Right atrium auricular region (tissue), 2 donors: ENCODE results near the gene CCDC188. TPM values are rescaled to one million over a fixed set of nuclear protein-coding genes. Genes with fewer than 3 reads are reported as not detected.

Experiments used
- DNase-seq: peaks from one replicate; pipeline ENCODE4 v3.0.0-alpha.2; 2019; ENCODE audit warnings: low spot score
- H3K27ac ChIP-seq, 2 donors: fragments of 200-600 bp; sonication (generic); 1 replicate in 1 of 2; 2 replicates in 1 of 2; pipeline ENCODE4 v1.5.1; 2016 to 2019
- H3K27me3 ChIP-seq, 2 donors: fragments of 200-600 bp; sonication (generic); one replicate each; pipeline versions ENCODE4 v1.5.1 to v1.6.0; 2017 to 2019
- H3K36me3 ChIP-seq: fragments of 200-600 bp; sonication (generic); one replicate; pipeline ENCODE4 v1.5.1; 2016
- H3K4me1 ChIP-seq, 2 donors: fragments of 200-600 bp; sonication (generic); one replicate each; pipeline versions ENCODE4 v1.5.1 to v1.6.0; 2017 to 2019
- H3K4me3 ChIP-seq, 2 donors: fragments of 200-600 bp; sonication (generic); 1 replicate in 1 of 2; 2 replicates in 1 of 2; pipeline ENCODE4 v1.5.1; 2017 to 2019; ENCODE audit warnings: mild to moderate bottlenecking in 1 of 2, moderate library complexity in 1 of 2
- H3K9me3 ChIP-seq, 2 donors: fragments of 200-600 bp; sonication (generic); one replicate each; pipeline ENCODE4 v1.5.1; 2019
- microRNA-seq, 2 donors: library from miRNA; unstranded; fragments of <30 nt; microRNA quantifications; one replicate each; pipeline ENCODE4, GENCODE V29; 2016 to 2017; ENCODE audit warnings: borderline number of aligned reads in 2 of 2, borderline replicate concordance in 1 of 2
- total RNA-seq, 2 donors: library from RNA; depleted of rRNA; stranded (reverse); fragments of >200 nt; gene quantifications; one replicate each; pipeline ENCODE4 v1.1.0, GENCODE V29; 2016
- TF ChIP-seq, protein P1 (sequence below), 2 donors: fragments of 200-600 bp; sonication (generic); IDR thresholded peaks; one replicate each; pipeline ENCODE4 v1.5.1; 2019; ENCODE audit warnings: antibody characterized with exemption in 2 of 2

Gene CCDC188
- total RNA-seq, 2 donors from 2014 or later = 0.43 TPM; not detected in 1

DNA sequence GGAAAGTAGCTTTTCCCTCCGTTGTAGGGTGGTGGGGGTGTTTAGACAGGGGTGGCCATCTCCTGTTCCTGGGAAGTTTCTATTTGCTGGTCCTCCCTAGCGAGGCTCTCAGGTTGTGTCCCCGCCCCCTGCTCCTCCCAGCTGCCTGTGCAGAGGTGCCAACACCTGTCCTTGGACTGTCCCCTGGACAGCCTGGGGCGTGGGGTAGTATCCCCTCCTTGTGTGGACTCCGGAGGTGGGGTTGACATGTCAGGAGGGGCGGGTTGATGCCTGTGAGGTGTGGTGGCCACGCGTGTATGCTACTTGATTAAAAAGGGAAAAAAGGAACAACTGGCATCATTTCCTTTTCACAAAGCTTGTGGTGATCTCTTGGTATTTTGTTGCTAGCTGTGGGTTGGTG, 49.2 kb downstream of the CCDC188 start:
- TF ChIP-seq, protein P1, sequence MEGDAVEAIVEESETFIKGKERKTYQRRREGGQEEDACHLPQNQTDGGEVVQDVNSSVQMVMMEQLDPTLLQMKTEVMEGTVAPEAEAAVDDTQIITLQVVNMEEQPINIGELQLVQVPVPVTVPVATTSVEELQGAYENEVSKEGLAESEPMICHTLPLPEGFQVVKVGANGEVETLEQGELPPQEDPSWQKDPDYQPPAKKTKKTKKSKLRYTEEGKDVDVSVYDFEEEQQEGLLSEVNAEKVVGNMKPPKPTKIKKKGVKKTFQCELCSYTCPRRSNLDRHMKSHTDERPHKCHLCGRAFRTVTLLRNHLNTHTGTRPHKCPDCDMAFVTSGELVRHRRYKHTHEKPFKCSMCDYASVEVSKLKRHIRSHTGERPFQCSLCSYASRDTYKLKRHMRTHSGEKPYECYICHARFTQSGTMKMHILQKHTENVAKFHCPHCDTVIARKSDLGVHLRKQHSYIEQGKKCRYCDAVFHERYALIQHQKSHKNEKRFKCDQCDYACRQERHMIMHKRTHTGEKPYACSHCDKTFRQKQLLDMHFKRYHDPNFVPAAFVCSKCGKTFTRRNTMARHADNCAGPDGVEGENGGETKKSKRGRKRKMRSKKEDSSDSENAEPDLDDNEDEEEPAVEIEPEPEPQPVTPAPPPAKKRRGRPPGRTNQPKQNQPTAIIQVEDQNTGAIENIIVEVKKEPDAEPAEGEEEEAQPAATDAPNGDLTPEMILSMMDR (IDR thresholded peaks at IDR 0.05) = no peak
- H3K27me3 ChIP-seq = no peaks in the 10 kb centered on the region
- no peak overlapping the region for H3K27ac ChIP-seq
- DNase-seq = no peak
- peaks cover 0 to 4% of the 10 kb centered on the region in 2 donors for H3K9me3 ChIP-seq
- H3K36me3 ChIP-seq = peaks cover 76% of the 10 kb centered on the region
- H3K4me3 ChIP-seq = no peak overlapping the region
- no peaks in the 10 kb centered on the region for H3K4me1 ChIP-seq

GRCh38 chr22:20099099-20099711, 51.6 kb downstream of the CCDC188 start:
- no peak for DNase-seq
- no peak overlapping the region for H3K27ac ChIP-seq
- H3K9me3 ChIP-seq = peaks cover 0 to 7% of the 10 kb centered on the region in 2 donors
- H3K4me1 ChIP-seq = no peaks in the 10 kb centered on the region
- no peaks in the 10 kb centered on the region for H3K27me3 ChIP-seq
- no peak overlapping the region for H3K4me3 ChIP-seq
- TF ChIP-seq, protein P1 (IDR thresholded peaks at IDR 0.05) = no peak
- H3K36me3 ChIP-seq = peaks cover 78% of the 10 kb centered on the region

Small RNA genes within 50 kb of the gene (microRNA-seq; reads per million reads assigned to microRNA genes)
- gene MIR6816 = 0 reads per million in 2 donors

Other genes with a start within 250 kb of the CCDC188 start
- gene COMT, start 209.3 kb downstream of the CCDC188 start, total RNA-seq = 100 to 1,000 TPM; 142 to 195 TPM
- gene TXNRD2, start 209.2 kb downstream of the CCDC188 start, total RNA-seq = 10 to 100 TPM; 16.2 to 18.4 TPM
- 10 to 100 TPM; 16.7 to 35.8 TPM for gene ARVCF, start 134.2 kb downstream of the CCDC188 start, total RNA-seq
- gene TANGO2, start 129.9 kb downstream of the CCDC188 start, total RNA-seq = 100 to 1,000 TPM in 1 of 2 donors, 10 to 100 TPM in 1; 95.2 to 101 TPM
- 10 to 100 TPM in 1 of 2 donors, 1 to 10 TPM in 1; 8.3 to 12.1 TPM for gene DGCR8, start 70.8 kb downstream of the CCDC188 start, total RNA-seq
- 10 to 100 TPM; 63.6 to 96.5 TPM for gene RANBP1, start 35.0 kb downstream of the CCDC188 start, total RNA-seq
- 10 to 100 TPM; 16.0 to 17.6 TPM for gene TRMT2A, start 33.8 kb downstream of the CCDC188 start, total RNA-seq
- 10 to 100 TPM; 13.5 to 16.6 TPM for gene ZDHHC8, start 19.3 kb downstream of the CCDC188 start, total RNA-seq
- gene RTN4R, start 117.3 kb upstream of the CCDC188 start, total RNA-seq = 1 to 10 TPM; 1.0 to 2.0 TPM
- gene DGCR6L, start 169.0 kb upstream of the CCDC188 start, total RNA-seq = 10 to 100 TPM; 60.4 to 64.3 TPM
- gene ZNF74, start 243.1 kb upstream of the CCDC188 start, total RNA-seq = 1 to 10 TPM; 5.6 to 6.3 TPM